GM12878 (cell line): ENCODE data around the gene PRSS12. TPM values are rescaled to one million over a fixed set of nuclear protein-coding genes. Genes with fewer than 3 reads are reported as not detected.

ENCODE experiments used
- ATAC-seq: fragments of 200-7000 bp; cut with Tn5 transposase; 3 replicates; pipeline ENCODE4 v1.9.1; 2020; ENCODE audit warnings: mild to moderate bottlenecking, moderate library complexity
- BruUV-seq: library from RNA; stranded (reverse); fragments of 400-500 nt; replicated peaks from 2 replicates; lab custom pipeline; 2021; lab: Mats Ljungman, UMichigan
- CTCF ChIA-PET: fragments of 300-600 bp; sonication (Branson Sonifier 250); formaldehyde crosslinking; extraction: SDS; loops from one replicate; lab custom pipeline; 2021; ENCODE audit warnings: inconsistent platforms; lab: Yijun Ruan, JAX
- POLR2A ChIA-PET: fragments of 350-600 bp; formaldehyde crosslinking; extraction: SDS; loops from one replicate; lab custom pipeline; 2021; ENCODE audit warnings: inconsistent platforms; lab: Charles Lee
- RAD21 ChIA-PET: fragments of 300-600 bp; sonication (Branson Sonifier 250); formaldehyde crosslinking; loops from one replicate; lab custom pipeline; 2023; ENCODE audit warnings: antibody characterized with exemption; ENCODE audit not compliant: unreplicated experiment; lab: Charles Lee
- SMC1A ChIA-PET: fragments of 300-600 bp; sonication (Branson Sonifier 250); formaldehyde crosslinking; loops from one replicate; lab custom pipeline; 2023; ENCODE audit not compliant: unreplicated experiment, uncharacterized antibody; lab: Charles Lee
- DNase-seq: peaks from one replicate; pipeline ENCODE4 v3.0.0-alpha.2; 2011; ENCODE audit warnings: low read depth, low spot score
- FAIRE-seq: peaks from 3 replicates; lab custom pipeline; 2011; peaks lifted over from hg19 to GRCh38; lab: Jason Lieb, UNC
- H2AFZ ChIP-seq: 2 replicates; pipeline ENCODE4 v1.6.0; 2011; ENCODE audit warnings: low read depth, low read length, control low read depth; ENCODE audit not compliant: control insufficient read depth
- H3K27ac ChIP-seq: 2 replicates; pipeline ENCODE4 v1.5.1; 2011; ENCODE audit warnings: control low read depth; ENCODE audit not compliant: control insufficient read depth, insufficient read depth
- H3K27me3 ChIP-seq, 2 experiments: replicated peaks in 1 of 2; 2 replicates each; pipeline versions ENCODE4 v1.6.0 to v1.6.1; 2011; ENCODE audit warnings: low read length in 1 of 2; ENCODE audit not compliant: control insufficient read depth in 2 of 2, insufficient read depth in 2 of 2
- H3K36me3 ChIP-seq, 2 experiments: 2 replicates each; pipeline ENCODE4 v1.5.1; 2011; ENCODE audit warnings: low read length in 1 of 2; ENCODE audit not compliant: control insufficient read depth in 2 of 2, insufficient read depth in 2 of 2
- H3K4me1 ChIP-seq: 2 replicates; pipeline ENCODE4 v1.6.1; 2011; ENCODE audit warnings: mild to moderate bottlenecking, low read length, moderate library complexity, mixed read lengths; ENCODE audit not compliant: control insufficient read depth, insufficient read depth
- H3K4me2 ChIP-seq: 2 replicates; pipeline ENCODE4 v1.6.0; 2011; ENCODE audit warnings: control low read depth; ENCODE audit not compliant: control insufficient read depth, insufficient read depth
- H3K4me3 ChIP-seq: fragments of 200-600 bp; sonication (generic); 2 replicates; pipeline ENCODE4 v1.5.1; 2016
- H3K79me2 ChIP-seq: 2 replicates; pipeline ENCODE4 v1.6.0; 2011; ENCODE audit warnings: low read length; ENCODE audit not compliant: control insufficient read depth, insufficient read depth
- H3K9ac ChIP-seq: 2 replicates; pipeline ENCODE4 v1.8.0; 2011; ENCODE audit warnings: low read length, control low read depth, mixed read lengths; ENCODE audit not compliant: control insufficient read depth, insufficient read depth
- H3K9me3 ChIP-seq: replicated peaks from 3 replicates; pipeline ENCODE4 v1.5.1; 2011; ENCODE audit warnings: mild to moderate bottlenecking, low read length; ENCODE audit not compliant: control insufficient read depth, insufficient read depth
- H4K20me1 ChIP-seq: 2 replicates; pipeline ENCODE4 v1.6.0; 2011; ENCODE audit not compliant: control insufficient read depth, insufficient read depth
- ASH2L ChIP-seq: fragments of 300-600, 200-600 bp; sonication (generic); IDR thresholded peaks from 2 replicates; pipeline ENCODE4 v1.6.1; 2017; ENCODE audit warnings: low read depth, mild to moderate bottlenecking, borderline replicate concordance
- BACH1 ChIP-seq: fragments of 450-650 bp; IDR thresholded peaks from 2 replicates; pipeline ENCODE4 v1.6.1; 2017; ENCODE audit warnings: mild to moderate bottlenecking, borderline replicate concordance
- BMI1 ChIP-seq: fragments of 450-650 bp; IDR thresholded peaks from 2 replicates; pipeline ENCODE4 v1.6.1; 2016; ENCODE audit warnings: mild to moderate bottlenecking, moderate library complexity, borderline replicate concordance
- CHD1 ChIP-seq: IDR thresholded peaks from 2 replicates; pipeline ENCODE4 v1.6.1; 2012; ENCODE audit warnings: low read depth, low read length, improper control_type of control experiment
- DPF2 ChIP-seq: fragments of 450-650 bp; IDR thresholded peaks from 2 replicates; pipeline ENCODE4 v1.6.1; 2017; ENCODE audit warnings: mild to moderate bottlenecking
- FOXK2 ChIP-seq: fragments of 450-650 bp; IDR thresholded peaks from 2 replicates; pipeline ENCODE4 v1.6.1; 2017; ENCODE audit warnings: mild to moderate bottlenecking, moderate library complexity
- GATAD2B ChIP-seq: fragments of 450-650 bp; conservative IDR thresholded peaks from 2 replicates; pipeline ENCODE4 v1.6.1; 2017; ENCODE audit warnings: low read depth, mild to moderate bottlenecking, moderate library complexity
- JUND ChIP-seq: IDR thresholded peaks from 2 replicates; pipeline ENCODE4 v1.6.1; 2012; ENCODE audit warnings: low read depth, mild to moderate bottlenecking, low read length, improper control_type of control experiment, moderate library complexity
- MLLT1 ChIP-seq: fragments of 450-650 bp; IDR thresholded peaks from 2 replicates; pipeline ENCODE4 v1.6.1; 2016; ENCODE audit warnings: mild to moderate bottlenecking
- MTA2 ChIP-seq: fragments of 450-650 bp; IDR thresholded peaks from 2 replicates; pipeline ENCODE4 v1.6.1; 2016; ENCODE audit warnings: low read depth, mild to moderate bottlenecking, moderate library complexity
- NBN ChIP-seq: fragments of 450-650 bp; IDR thresholded peaks from 2 replicates; pipeline ENCODE4 v1.6.1; 2016
- NFIC ChIP-seq: IDR thresholded peaks from 2 replicates; pipeline ENCODE4 v1.6.1; 2012; ENCODE audit warnings: low read depth, mild to moderate bottlenecking, inconsistent platforms, low read length, moderate library complexity
- NFYA ChIP-seq: IDR thresholded peaks from 2 replicates; pipeline ENCODE4 v1.6.1; 2011; ENCODE audit warnings: low read depth, mild to moderate bottlenecking, low read length, improper control_type of control experiment, borderline replicate concordance
- POLR2AphosphoS5 ChIP-seq: IDR thresholded peaks from 2 replicates; pipeline ENCODE4 v1.6.1; 2011; ENCODE audit warnings: mild to moderate bottlenecking, low read length, inconsistent platforms
- STAT1 ChIP-seq: fragments of 450-650 bp; conservative IDR thresholded peaks from 2 replicates; pipeline ENCODE4 v1.6.1; 2014; ENCODE audit warnings: antibody characterized with exemption, mild to moderate bottlenecking
- USF2 ChIP-seq: IDR thresholded peaks from 2 replicates; pipeline ENCODE4 v1.6.1; 2011; ENCODE audit warnings: low read depth, low read length, improper control_type of control experiment, borderline replicate concordance
- YY1 ChIP-seq: IDR thresholded peaks from 2 replicates; pipeline ENCODE4 v1.6.1; 2011; ENCODE audit warnings: low read depth, mild to moderate bottlenecking, low read length
- ZNF24 ChIP-seq: fragments of 450-650 bp; IDR thresholded peaks from 2 replicates; pipeline ENCODE4 v1.6.1; 2017; ENCODE audit warnings: antibody characterized with exemption, mild to moderate bottlenecking
- WGBS: methylation state at CpG from one replicate; pipeline ENCODE4 v1.1.6; 2016; ENCODE audit warnings: low lambda C conversion rate; ENCODE audit not compliant: insufficient replicate concordance, insufficient coverage; ENCODE audit errors: missing lambda C conversion rate; 5-methylcytosine and 5-hydroxymethylcytosine counted together
- in situ Hi-C: fragments of 300-500 bp; cut with MboI; formaldehyde crosslinking; loops from 9 replicates; pipeline ENCODE4 v1.14.3; 2018; ENCODE audit warnings: mixed read lengths
- intact Hi-C: fragments of 100-400 bp; cut with micrococcal nuclease; formaldehyde crosslinking; loops from one replicate; pipeline ENCODE4 v1.14.2; 2022; ENCODE audit not compliant: unreplicated experiment
- polyA plus RNA-seq, 11 experiments: library from polyadenylated mRNA; depleted of rRNA in 4 of 11; unstranded in 6 of 11; stranded (reverse) in 5 of 11; fragments of >200 nt; fragmentation: Nextera tagmentation in 4 of 11; fragmentation: Illumina TruSeq in 1 of 11; extraction: Ambion mirVana in 4 of 11; extraction: Trizol in 1 of 11; gene quantifications; 1 replicate in 1 of 11; 2 replicates in 10 of 11; pipeline versions ENCODE4 v1.2.1 to v1.2.3, GENCODE V29; 2011 to 2016; ENCODE audit warnings: inconsistent platforms in 2 of 11, missing spikeins in 2 of 11, low read depth in 1 of 11
- total RNA-seq, 4 experiments: library from RNA; depleted of rRNA in 3 of 4; stranded (reverse); fragments of >200 nt in 3 of 4; fragmentation: Illumina TruSeq in 1 of 4; extraction: Trizol in 1 of 4; gene quantifications; 2 replicates each; pipeline versions ENCODE4 v1.2.1 to v1.2.3, GENCODE V29; 2013 to 2021
- TF ChIP-seq, protein P1 (sequence below): fragments of 450-650 bp; IDR thresholded peaks from 2 replicates; pipeline ENCODE4 v1.6.1; 2017; ENCODE audit warnings: antibody characterized with exemption, mild to moderate bottlenecking, moderate library complexity

The PRSS12 gene
- total and polyA plus RNA-seq, 10 of the 15 experiments (the other 5 are each of a cell fraction or from before 2014, with no cell fraction given): 0.04 to 0.34 (median 0.11) TPM; not detected in 2

DNA sequence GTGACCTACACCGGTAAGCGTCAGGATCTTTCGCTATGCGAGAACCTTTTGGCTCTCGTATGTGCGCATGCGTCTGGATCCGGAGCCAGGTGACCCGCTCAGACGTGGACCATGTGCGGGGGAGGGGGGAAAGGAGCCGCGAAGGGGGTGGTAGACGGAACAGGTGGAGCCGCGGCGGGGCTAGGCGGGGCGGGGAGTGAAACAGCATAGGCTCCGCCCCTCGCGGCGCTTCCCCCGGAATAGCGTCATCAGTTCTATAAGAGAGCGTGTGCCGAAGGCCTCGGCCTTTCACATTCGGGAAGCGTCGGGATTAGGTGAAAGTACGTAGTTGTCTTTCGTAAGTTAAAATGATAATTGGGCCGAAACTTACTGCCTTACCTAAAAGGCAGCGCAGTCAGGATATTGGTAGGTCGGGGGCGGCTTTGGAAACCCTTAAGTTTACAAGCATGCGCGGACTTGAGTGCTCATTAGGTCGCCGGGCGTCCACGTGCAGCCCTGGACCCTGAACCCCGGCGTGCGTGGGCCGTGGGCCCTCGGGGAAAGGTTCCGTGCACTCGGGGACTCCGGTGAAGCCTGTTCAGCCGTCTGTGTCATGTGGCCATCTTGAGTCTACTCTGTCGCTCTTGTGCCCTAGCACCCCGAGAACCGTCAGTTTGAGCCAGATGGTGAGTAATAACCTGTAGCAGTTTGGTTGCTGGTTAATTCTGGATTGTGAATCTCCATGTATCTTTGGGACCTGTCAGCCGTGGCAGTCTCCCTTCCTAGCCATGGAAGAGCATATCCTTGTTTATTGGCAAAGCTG is 74.1 kb downstream of the PRSS12 start:
- Histone ChIP-seq H3K4me2 (peak overlapping the region; percentile 85), H3K36me3 (peaks cover 0 to 5% of the 10 kb centered on the region in 2 experiments; a peak in 2 of 4 replicates), H3K4me1 (peaks cover 5% of the 10 kb centered on the region; the same call in 1 of the 2 replicates), H3K27me3 (no peaks in the 10 kb centered on the region), H2AFZ (peak overlapping the region; percentile 77), H3K27ac (peak overlapping the region; percentile 80), H3K9me3 (no peaks in the 10 kb centered on the region), H3K9ac (peak overlapping the region; percentile 90), H3K79me2 (peaks cover 27% of the 10 kb centered on the region), H4K20me1 (no peaks in the 10 kb centered on the region), H3K4me3 (peak overlapping the region; percentile 82)
- intact Hi-C loops: loop anchor here (1.0 to 2.0 kb wide), 2 partner anchors 407 to 558 kb away; partner anchors contain the start of genes METTL14 and SEC24D
- DNase-seq (peak; percentile 89), ATAC-seq (peak; percentile 89), FAIRE-seq (peak; percentile 84)
- ChIA-PET CTCF (interaction anchor here (0.9 to 1.1 kb wide), 3 partner anchors 29 to 403 kb away, joined by 3 to 7 read pairs (median 3); partner anchors contain the start of gene PRSS12), POLR2A (interaction anchor here (0.5 kb wide), 1 partner anchor 644 kb away, joined by 3 read pairs; no protein-coding TSS in a partner anchor), RAD21 (interaction anchor here (0.9 kb wide), 1 partner anchor 551 kb away, joined by 3 read pairs; no protein-coding TSS in a partner anchor), SMC1A (interaction anchor here (0.9 kb wide), 2 partner anchors 10 to 23 kb away, joined by 3 read pairs; no protein-coding TSS in a partner anchor)
- in situ Hi-C loops: no loop called here
- WGBS: 1% methylated on average over 55 of the region's 56 CpGs
- BruUV-seq: no TSS peak
- no peak for TF ChIP-seq NFYA
- TF ChIP-seq POLR2AphosphoS5: peak; percentile 99
- TF ChIP-seq NFIC: peak; percentile 41; the same call in 1 of the 2 replicates
- TF ChIP-seq GATAD2B: peak; percentile 60; the same call in 1 of the 2 replicates
- no peak for TF ChIP-seq FOXK2
- peak; percentile 53 for TF ChIP-seq USF2
- TF ChIP-seq YY1: peak; percentile 88
- TF ChIP-seq BACH1: 0 out of 2 replicates have a peak, but pooled peaks have one; percentile 69
- TF ChIP-seq STAT1: 0 out of 2 replicates have a peak, but pooled peaks have one; percentile 59
- TF ChIP-seq, protein P1, sequence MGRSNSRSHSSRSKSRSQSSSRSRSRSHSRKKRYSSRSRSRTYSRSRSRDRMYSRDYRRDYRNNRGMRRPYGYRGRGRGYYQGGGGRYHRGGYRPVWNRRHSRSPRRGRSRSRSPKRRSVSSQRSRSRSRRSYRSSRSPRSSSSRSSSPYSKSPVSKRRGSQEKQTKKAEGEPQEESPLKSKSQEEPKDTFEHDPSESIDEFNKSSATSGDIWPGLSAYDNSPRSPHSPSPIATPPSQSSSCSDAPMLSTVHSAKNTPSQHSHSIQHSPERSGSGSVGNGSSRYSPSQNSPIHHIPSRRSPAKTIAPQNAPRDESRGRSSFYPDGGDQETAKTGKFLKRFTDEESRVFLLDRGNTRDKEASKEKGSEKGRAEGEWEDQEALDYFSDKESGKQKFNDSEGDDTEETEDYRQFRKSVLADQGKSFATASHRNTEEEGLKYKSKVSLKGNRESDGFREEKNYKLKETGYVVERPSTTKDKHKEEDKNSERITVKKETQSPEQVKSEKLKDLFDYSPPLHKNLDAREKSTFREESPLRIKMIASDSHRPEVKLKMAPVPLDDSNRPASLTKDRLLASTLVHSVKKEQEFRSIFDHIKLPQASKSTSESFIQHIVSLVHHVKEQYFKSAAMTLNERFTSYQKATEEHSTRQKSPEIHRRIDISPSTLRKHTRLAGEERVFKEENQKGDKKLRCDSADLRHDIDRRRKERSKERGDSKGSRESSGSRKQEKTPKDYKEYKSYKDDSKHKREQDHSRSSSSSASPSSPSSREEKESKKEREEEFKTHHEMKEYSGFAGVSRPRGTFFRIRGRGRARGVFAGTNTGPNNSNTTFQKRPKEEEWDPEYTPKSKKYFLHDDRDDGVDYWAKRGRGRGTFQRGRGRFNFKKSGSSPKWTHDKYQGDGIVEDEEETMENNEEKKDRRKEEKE: no peak
- peak; percentile 93 for TF ChIP-seq NBN
- TF ChIP-seq CHD1: peak; percentile 80; the same call in 1 of the 2 replicates
- no peak for TF ChIP-seq JUND
- no peak for TF ChIP-seq BMI1
- 0 out of 2 replicates have a peak, but pooled peaks have one; percentile 18 for TF ChIP-seq DPF2
- TF ChIP-seq MTA2: peak; percentile 16; the same call in 1 of the 2 replicates
- TF ChIP-seq ASH2L: no peak
- TF ChIP-seq MLLT1: peak; percentile 95
- no peak for TF ChIP-seq ZNF24
